ENCODE results near the gene TLN1. TPM values are rescaled to one million over a fixed set of nuclear protein-coding genes. Genes with fewer than 3 reads are reported as not detected.

TLN1 gene
- total and polyA plus RNA-seq, 2 of the 8 experiments (the other 6 are each of a cell fraction or from before 2014, with no cell fraction given), result 28.1 to 90.1 TPM

GRCh38 chr9:35723426-35723825 lies 8.6 kb downstream of the TLN1 start:
- Histone ChIP-seq H4K20me1 (replicated peaks in 1 of 2; ENCODE audit: control insufficient read depth in 1 of 2, insufficient read depth in 2 of 2, low read length in 2 of 2) (peaks cover 0 to 2% of the 10 kb centered on the region in 2 experiments), H2BK5ac (ENCODE audit: low read depth, low read length) (no peak overlapping the region), H3K4me2 (ENCODE audit: insufficient read depth in 1 of 2, low read depth in 2 of 2, low read length in 2 of 2) (no peak overlapping the region), H4K5ac (ENCODE audit: insufficient read length, low read depth, low read length) (no peak overlapping the region), H3K9me3 (ENCODE audit: insufficient read depth in 2 of 2, low read depth in 1 of 2, low read length in 1 of 2) (no peaks in the 10 kb centered on the region; a peak in 1 of 4 replicates), H2BK20ac (ENCODE audit: low read length) (no peak overlapping the region), H3K4ac (replicated peaks; ENCODE audit: insufficient read length, low read depth, low read length) (no peak overlapping the region), H4K91ac (replicated peaks; ENCODE audit: insufficient read length, low read length) (no peak overlapping the region), H3K56ac (replicated peaks; ENCODE audit: insufficient read length, low read depth, low read length) (no peak overlapping the region), H3K23me2 (ENCODE audit: low read depth, low read length) (no peaks in the 10 kb centered on the region), H2AK5ac (ENCODE audit: low read depth, low read length) (no peak overlapping the region), H3K79me2 (ENCODE audit: control insufficient read depth in 1 of 2, insufficient read depth in 2 of 2, low read length in 2 of 2) (peaks cover 2 to 23% of the 10 kb centered on the region in 2 experiments; a peak in 3 of 4 replicates), H3K27ac (ENCODE audit: low read depth, low read length) (no peak overlapping the region), H2BK120ac (replicated peaks; ENCODE audit: low read depth, low read length) (no peak overlapping the region), H2BK12ac (ENCODE audit: low read depth, low read length) (no peak overlapping the region), H3K79me1 (ENCODE audit: low read depth, low read length) (peaks cover 4% of the 10 kb centered on the region), H2AFZ (ENCODE audit: low read length) (no peak overlapping the region), H3K9ac (replicated peaks in 1 of 4; ENCODE audit: extremely low read depth in 1 of 4, low read depth in 3 of 4, low read length in 3 of 4) (no peak overlapping the region), H3K36me3 (ENCODE audit: control insufficient read depth in 2 of 4, insufficient read depth in 4 of 4, low read length in 3 of 4) (peaks cover 18 to 57% (median 44%) of the 10 kb centered on the region in 4 experiments), H3K4me1 (replicated peaks in 1 of 4; ENCODE audit: control insufficient read depth in 3 of 4, insufficient read depth in 4 of 4, low read length in 3 of 4) (peaks cover 3 to 17% (median 15%) of the 10 kb centered on the region in 4 experiments), H2BK15ac (ENCODE audit: low read length) (no peak overlapping the region), H3K4me3 (ENCODE audit: extremely low read depth in 1 of 4, insufficient read depth in 2 of 4, low read depth in 3 of 4, low read length in 4 of 4) (no peak overlapping the region), H4K8ac (ENCODE audit: extremely low read depth, insufficient read depth, low read length) (no peak overlapping the region), H3K23ac (ENCODE audit: insufficient read length) (no peak overlapping the region), H3K18ac (ENCODE audit: extremely low read depth, low read length) (no peak overlapping the region), H3K14ac (ENCODE audit: insufficient read length) (no peak overlapping the region), H3K27me3 (replicated peaks in 1 of 4; ENCODE audit: control insufficient read depth in 3 of 4, extremely low read depth in 1 of 4, insufficient read depth in 3 of 4, low read length in 3 of 4) (no peaks in the 10 kb centered on the region)
- FAIRE-seq, result no peak
- WGBS, 2 experiments (ENCODE audit: extremely low coverage in 1 of 2, insufficient coverage in 1 of 2, insufficient read length in 1 of 2, insufficient replicate concordance in 2 of 2, low coverage in 1 of 2, low lambda C conversion rate in 2 of 2, missing lambda C conversion rate in 1 of 2), result 87% methylated on average over 2 of the region's 2 CpGs; no CpG with 5 or more reads in 1 of the 2 experiments
- ChIA-PET POLR2A (ENCODE audit: partially characterized antibody) (interaction anchor here (11.1 kb wide), 1 partner anchor 29 kb away, joined by 158 read pairs; the partner anchor contains the start of gene TPM2), CTCF (ENCODE audit: partially characterized antibody) (interaction anchor here (1.0 to 16.0 kb wide), 4 partner anchors 8 to 76 kb away, joined by 3 to 198 read pairs (median 50); no protein-coding TSS in a partner anchor)
- TF ChIP-seq BCL11A (IDR thresholded peaks at IDR 0.05; ENCODE audit: low read depth in 2 of 2, low read length in 2 of 2) (no peak), YY1 (IDR thresholded peaks at IDR 0.05; ENCODE audit: low read depth, low read length) (no peak), BRCA1 (IDR thresholded peaks at IDR 0.05; ENCODE audit: low read depth, low read length) (no peak)
- DNase-seq (ENCODE audit: low read depth in 1 of 2, low spot score in 2 of 2), result no peak
